H1 (cell line): ENCODE results near the gene ZNF366. TPM values are rescaled to one million over a fixed set of nuclear protein-coding genes. Genes with fewer than 3 reads are reported as not detected.

Experiments used
- CTCF ChIA-PET: fragments of 300-600 bp; sonication (Branson Sonifier 250); formaldehyde crosslinking; loops from one replicate; lab custom pipeline; 2021; ENCODE audit not compliant: partially characterized antibody; lab: Charles Lee
- POLR2A ChIA-PET: fragments of 300-600 bp; sonication (Branson Sonifier 250); formaldehyde crosslinking; loops from one replicate; lab custom pipeline; 2021; ENCODE audit warnings: inconsistent platforms; ENCODE audit not compliant: partially characterized antibody; lab: Charles Lee
- DNase-seq, 2 experiments: peaks; one replicate each; pipeline versions ENCODE4 v3.0.0 to v3.0.0-alpha.2; 2010 to 2022; ENCODE audit warnings: low spot score in 2 of 2, low read depth in 1 of 2, mixed read lengths in 1 of 2
- FAIRE-seq: peaks from 2 replicates; lab custom pipeline; 2011; peaks lifted over from hg19 to GRCh38; lab: Jason Lieb, UNC
- H2AFZ ChIP-seq: 2 replicates; pipeline ENCODE4 v1.8.1; 2012; ENCODE audit warnings: low read length, inconsistent platforms
- H2AK5ac ChIP-seq: 2 replicates; pipeline ENCODE4 v1.6.1; 2013; ENCODE audit warnings: low read depth, low read length
- H2BK120ac ChIP-seq: replicated peaks from 2 replicates; pipeline ENCODE3; 2013; ENCODE audit warnings: low read depth, low read length, inconsistent platforms
- H2BK12ac ChIP-seq: 2 replicates; pipeline ENCODE4 v1.6.1; 2013; ENCODE audit warnings: low read depth, low read length
- H2BK15ac ChIP-seq: 2 replicates; pipeline ENCODE4 v1.6.1; 2013; ENCODE audit warnings: low read length
- H2BK20ac ChIP-seq: 2 replicates; pipeline ENCODE4 v1.6.1; 2013; ENCODE audit warnings: low read length
- H2BK5ac ChIP-seq: 2 replicates; pipeline ENCODE4 v1.6.1; 2013; ENCODE audit warnings: low read depth, low read length
- H3K14ac ChIP-seq: 2 replicates; pipeline ENCODE4 v1.6.1; 2013; ENCODE audit warnings: inconsistent platforms; ENCODE audit not compliant: insufficient read length
- H3K18ac ChIP-seq: 2 replicates; pipeline ENCODE4 v1.6.1; 2013; ENCODE audit warnings: low read length; ENCODE audit errors: extremely low read depth
- H3K23ac ChIP-seq: 2 replicates; pipeline ENCODE4 v1.6.1; 2013; ENCODE audit warnings: inconsistent platforms; ENCODE audit not compliant: insufficient read length
- H3K23me2 ChIP-seq: 2 replicates; pipeline ENCODE4 v1.6.1; 2013; ENCODE audit warnings: low read depth, low read length
- H3K27ac ChIP-seq: 2 replicates; pipeline ENCODE4 v1.6.1; 2011; ENCODE audit warnings: low read depth, low read length, inconsistent platforms
- H3K27me3 ChIP-seq, 4 experiments: replicated peaks in 1 of 4; 1 replicate in 1 of 4; 2 replicates in 3 of 4; pipeline versions ENCODE4 v1.6.1 to v1.8.1; 2011 to 2013; ENCODE audit warnings: low read length in 3 of 4, mild to moderate bottlenecking in 3 of 4, inconsistent platforms in 2 of 4, mixed read lengths in 2 of 4, moderate library complexity in 1 of 4; ENCODE audit not compliant: control insufficient read depth in 3 of 4, insufficient read depth in 3 of 4; ENCODE audit errors: extremely low read depth in 1 of 4
- H3K36me3 ChIP-seq, 4 experiments: 2 replicates each; pipeline versions ENCODE4 v1.6.1 to v1.8.1; 2011 to 2013; ENCODE audit warnings: mild to moderate bottlenecking in 4 of 4, low read length in 3 of 4, moderate library complexity in 2 of 4, control low read depth in 1 of 4, inconsistent platforms in 1 of 4; ENCODE audit not compliant: insufficient read depth in 4 of 4, control insufficient read depth in 2 of 4
- H3K4ac ChIP-seq: replicated peaks from 2 replicates; pipeline ENCODE3; 2013; ENCODE audit warnings: low read length, low read depth, mixed read lengths, inconsistent platforms; ENCODE audit not compliant: insufficient read length
- H3K4me1 ChIP-seq, 4 experiments: replicated peaks in 1 of 4; 1 replicate in 1 of 4; 2 replicates in 3 of 4; pipeline versions ENCODE4 v1.6.1 to v1.8.1; 2011 to 2013; ENCODE audit warnings: low read length in 3 of 4, inconsistent platforms in 2 of 4, mixed read lengths in 1 of 4; ENCODE audit not compliant: insufficient read depth in 4 of 4, control insufficient read depth in 3 of 4
- H3K4me2 ChIP-seq, 2 experiments: 2 replicates each; pipeline versions ENCODE4 v1.6.1 to v1.8.1; 2011 to 2013; ENCODE audit warnings: low read depth in 2 of 2, low read length in 2 of 2, control low read depth in 1 of 2, inconsistent platforms in 1 of 2, mild to moderate bottlenecking in 1 of 2; ENCODE audit not compliant: insufficient read depth in 1 of 2
- H3K4me3 ChIP-seq, 4 experiments: fragments of 200-600, 300-600 bp in 1 of 4; sonication (generic), shearing (Covaris generic), sonication (Bioruptor Twin) in 1 of 4; 2 replicates each; pipeline versions ENCODE4 v1.5.1 to v1.8.1; 2011 to 2016; ENCODE audit warnings: low read length in 4 of 4, low read depth in 3 of 4, control low read depth in 2 of 4, inconsistent platforms in 2 of 4, mild to moderate bottlenecking in 2 of 4, mixed read lengths in 1 of 4, moderate library complexity in 1 of 4; ENCODE audit not compliant: insufficient read depth in 2 of 4; ENCODE audit errors: extremely low read depth in 1 of 4
- H3K56ac ChIP-seq: replicated peaks from 2 replicates; pipeline ENCODE3; 2013; ENCODE audit warnings: low read depth, mild to moderate bottlenecking, mixed read lengths, low read length, inconsistent platforms; ENCODE audit not compliant: insufficient read length
- H3K79me1 ChIP-seq: 2 replicates; pipeline ENCODE4 v1.6.1; 2013; ENCODE audit warnings: low read depth, low read length, control low read depth
- H3K79me2 ChIP-seq, 2 experiments: 2 replicates each; pipeline versions ENCODE4 v1.6.1 to v1.8.1; 2012 to 2013; ENCODE audit warnings: low read length in 2 of 2, mild to moderate bottlenecking in 2 of 2, inconsistent platforms in 1 of 2; ENCODE audit not compliant: insufficient read depth in 2 of 2, control insufficient read depth in 1 of 2
- H3K9ac ChIP-seq, 4 experiments: replicated peaks in 1 of 4; 1 replicate in 1 of 4; 2 replicates in 3 of 4; pipeline versions ENCODE4 v1.6.1 to v1.8.1; 2011 to 2013; ENCODE audit warnings: low read depth in 3 of 4, low read length in 3 of 4, control low read depth in 2 of 4, mild to moderate bottlenecking in 2 of 4, moderate library complexity in 2 of 4, inconsistent platforms in 1 of 4; ENCODE audit errors: extremely low read depth in 1 of 4
- H3K9me3 ChIP-seq, 2 experiments: 2 replicates each; pipeline versions ENCODE4 v1.6.1 to v1.8.1; 2012 to 2013; ENCODE audit warnings: mild to moderate bottlenecking in 2 of 2, moderate library complexity in 2 of 2, control low read depth in 1 of 2, inconsistent platforms in 1 of 2, low read depth in 1 of 2, low read length in 1 of 2, mixed read lengths in 1 of 2; ENCODE audit not compliant: insufficient read depth in 2 of 2
- H4K20me1 ChIP-seq, 2 experiments: replicated peaks in 1 of 2; 2 replicates each; pipeline versions ENCODE3 to v1.8.1; 2011 to 2013; ENCODE audit warnings: inconsistent platforms in 2 of 2, low read length in 2 of 2, mild to moderate bottlenecking in 1 of 2; ENCODE audit not compliant: insufficient read depth in 2 of 2, control insufficient read depth in 1 of 2
- H4K5ac ChIP-seq: 2 replicates; pipeline ENCODE4 v1.6.1; 2013; ENCODE audit warnings: low read length, low read depth, mixed read lengths, inconsistent platforms; ENCODE audit not compliant: insufficient read length
- H4K8ac ChIP-seq: 2 replicates; pipeline ENCODE4 v1.8.0; 2013; ENCODE audit warnings: mild to moderate bottlenecking, moderate library complexity, low read length, inconsistent platforms; ENCODE audit not compliant: insufficient read depth; ENCODE audit errors: extremely low read depth
- H4K91ac ChIP-seq: replicated peaks from 2 replicates; pipeline ENCODE3; 2013; ENCODE audit warnings: low read length, mixed read lengths, inconsistent platforms; ENCODE audit not compliant: insufficient read length
- BACH1 ChIP-seq: IDR thresholded peaks from 2 replicates; pipeline ENCODE4 v1.6.1; 2012; ENCODE audit warnings: low read length, improper control_type of control experiment
- CBX5 ChIP-seq: fragments of 300-800, 300-1000 bp; sonication (generic); IDR thresholded peaks from 2 replicates; pipeline ENCODE4 v1.7.1; 2016; ENCODE audit warnings: antibody characterized with exemption, low read length, low read depth
- CEBPB ChIP-seq: IDR thresholded peaks from 2 replicates; pipeline ENCODE4 v1.6.1; 2012; ENCODE audit warnings: low read depth, low read length
- CTCF ChIP-seq, 3 experiments: IDR thresholded peaks; 1 replicate in 2 of 3; 2 replicates in 1 of 3; pipeline versions ENCODE4 v1.5.1 to v1.6.1; 2011; ENCODE audit warnings: low read length in 3 of 3, mild to moderate bottlenecking in 3 of 3, inconsistent platforms in 2 of 3, low read depth in 1 of 3, moderate library complexity in 1 of 3; ENCODE audit not compliant: insufficient read depth in 1 of 3; ENCODE audit errors: control extremely low read depth in 1 of 3
- JUND ChIP-seq: IDR thresholded peaks from 2 replicates; pipeline ENCODE4 v1.6.1; 2011; ENCODE audit warnings: mild to moderate bottlenecking, improper control_type of control experiment, low read length
- NANOG ChIP-seq: IDR thresholded peaks from 2 replicates; pipeline ENCODE4 v1.6.1; 2011; ENCODE audit warnings: low read length, low read depth, mild to moderate bottlenecking, inconsistent platforms; ENCODE audit not compliant: insufficient read depth, poor library complexity, severe bottlenecking
- RBBP5 ChIP-seq: IDR thresholded peaks from 2 replicates; pipeline ENCODE4 v1.7.1; 2012; ENCODE audit warnings: low read depth, mild to moderate bottlenecking, inconsistent platforms, low read length, moderate library complexity, borderline replicate concordance
- RXRA ChIP-seq: IDR thresholded peaks from 2 replicates; pipeline ENCODE4 v1.6.1; 2011; ENCODE audit warnings: low read depth, mild to moderate bottlenecking, low read length, moderate library complexity; ENCODE audit not compliant: insufficient read depth
- SAP30 ChIP-seq: fragments of 300-600 bp; sonication (generic); IDR thresholded peaks from 2 replicates; pipeline ENCODE4 v1.7.1; 2012; ENCODE audit warnings: low read length, moderate library complexity, mild to moderate bottlenecking, inconsistent platforms; ENCODE audit not compliant: insufficient read depth, insufficient replicate concordance
- SRF ChIP-seq: IDR thresholded peaks from 2 replicates; pipeline ENCODE4 v1.6.1; 2011; ENCODE audit warnings: mild to moderate bottlenecking, low read depth, low read length, moderate library complexity
- TEAD4 ChIP-seq: IDR thresholded peaks from 2 replicates; pipeline ENCODE4 v1.6.1; 2012; ENCODE audit warnings: low read depth, low read length, inconsistent platforms, mixed read lengths
- ZNF274 ChIP-seq: IDR thresholded peaks from 2 replicates; pipeline ENCODE4 v1.7.0; 2012; ENCODE audit warnings: low read length, borderline replicate concordance; ENCODE audit errors: extremely low read depth
- WGBS, 2 experiments: shearing (Covaris generic) in 1 of 2; methylation state at CpG; one replicate each; pipeline versions ENCODE4 v1.1.6 to v1.1.7; 2013 to 2015; ENCODE audit warnings: low lambda C conversion rate in 2 of 2, mixed read lengths in 2 of 2, inconsistent platforms in 1 of 2, low coverage in 1 of 2, missing lambda C conversion rate in 1 of 2; ENCODE audit not compliant: insufficient replicate concordance in 2 of 2, insufficient coverage in 1 of 2, insufficient read length in 1 of 2; ENCODE audit errors: extremely low coverage in 1 of 2, missing lambda C conversion rate in 1 of 2; 5-methylcytosine and 5-hydroxymethylcytosine counted together
- polyA plus RNA-seq, 7 experiments: library from polyadenylated mRNA; depleted of rRNA in 3 of 7; stranded (reverse) in 5 of 7; unstranded in 2 of 7; fragments of >200 nt in 5 of 7; fragments of 200-250 nt in 2 of 7; gene quantifications; 1 replicate in 5 of 7; 2 replicates in 1 of 7; 4 replicates in 1 of 7; pipeline versions ENCODE4 v1.2.1 to v1.2.3, GENCODE V29; 2011 to 2013; ENCODE audit warnings: missing spikeins in 2 of 7, mixed read lengths in 2 of 7
- total RNA-seq: library from RNA; stranded (reverse); fragmentation: NEBNext Ultra II Directional; extraction: Animal tissue kit (Norgen Biotek cat#: 25700); gene quantifications from 2 replicates; pipeline ENCODE4 v1.2.1, GENCODE V29; 2021

The ZNF366 gene
- total and polyA plus RNA-seq, 2 of the 8 experiments (the other 6 are each of a cell fraction or from before 2014, with no cell fraction given): not detected

DNA sequence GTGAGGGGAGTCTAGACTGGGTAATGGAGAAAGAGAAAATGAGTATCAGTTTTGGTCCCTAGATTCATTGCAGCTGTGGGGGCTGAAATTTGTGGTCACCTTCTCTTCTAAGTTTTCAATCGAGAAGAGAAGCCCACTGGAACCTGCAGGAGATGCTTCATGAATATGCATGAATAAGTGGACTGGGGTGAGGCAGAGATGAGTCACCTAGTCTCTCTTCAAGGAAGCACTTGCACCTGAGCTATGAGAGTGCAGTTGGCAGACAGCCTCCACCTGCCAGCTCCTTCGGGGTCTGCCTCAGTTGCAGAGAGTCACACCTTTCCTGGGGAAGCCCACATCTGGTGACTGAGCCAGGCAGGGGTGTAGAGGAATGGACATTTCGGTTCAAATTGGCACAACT lies 69.1 kb downstream of the ZNF366 start:
- no peak overlapping the region for H2BK15ac ChIP-seq
- no peak for FAIRE-seq
- no peak overlapping the region for H3K9ac ChIP-seq
- H2BK12ac ChIP-seq: no peak overlapping the region
- H3K36me3 ChIP-seq: no peaks in the 10 kb centered on the region
- H3K9me3 ChIP-seq: no peaks in the 10 kb centered on the region; a peak in 1 of 4 replicates
- no peak overlapping the region for H3K4me2 ChIP-seq
- CTCF ChIA-PET: interaction anchor here (1.2 to 1.5 kb wide), 4 partner anchors 12 to 86 kb away, joined by 3 to 6 read pairs (median 4); no protein-coding TSS in a partner anchor
- no peaks in the 10 kb centered on the region for H4K20me1 ChIP-seq
- H3K23me2 ChIP-seq: no peaks in the 10 kb centered on the region
- no peak overlapping the region for H3K4me3 ChIP-seq
- H3K79me1 ChIP-seq: no peaks in the 10 kb centered on the region
- no peak overlapping the region for H3K23ac ChIP-seq
- no peak overlapping the region for H2AK5ac ChIP-seq
- no peak overlapping the region for H3K14ac ChIP-seq
- no peak overlapping the region for H3K56ac ChIP-seq
- H2AFZ ChIP-seq: 0 out of 2 replicates have a peak overlapping the region, but pooled peaks have one; percentile 18
- no peaks in the 10 kb centered on the region for H3K27me3 ChIP-seq
- no peak overlapping the region for H4K5ac ChIP-seq
- no peak overlapping the region for H4K91ac ChIP-seq
- no peak overlapping the region for H2BK20ac ChIP-seq
- H3K4ac ChIP-seq: no peak overlapping the region
- no peak for DNase-seq
- H3K4me1 ChIP-seq: no peaks in the 10 kb centered on the region
- no peak overlapping the region for H2BK5ac ChIP-seq
- no peak overlapping the region for H3K27ac ChIP-seq
- no peak overlapping the region for H3K18ac ChIP-seq
- H3K79me2 ChIP-seq: no peaks in the 10 kb centered on the region
- WGBS, 2 experiments: 91% methylated on average over 3 of the region's 3 CpGs; no CpG with 5 or more reads in 1 of the 2 experiments
- H2BK120ac ChIP-seq: no peak overlapping the region
- no peak overlapping the region for H4K8ac ChIP-seq
- POLR2A ChIA-PET: interaction anchor here (1.2 kb wide), 1 partner anchor 12 kb away, joined by 3 read pairs; no protein-coding TSS in a partner anchor
- TF ChIP-seq TEAD4: no peak
- no peak for TF ChIP-seq CTCF (IDR thresholded peaks at IDR 0.05; ENCODE audit: control extremely low read depth in 1 of 3, insufficient read depth in 1 of 3, low read depth in 1 of 3, low read length in 3 of 3)
- no peak for TF ChIP-seq JUND
- TF ChIP-seq CBX5: no peak
- TF ChIP-seq BACH1: no peak
- no peak for TF ChIP-seq ZNF274
- no peak for TF ChIP-seq NANOG
- no peak for TF ChIP-seq RBBP5
- TF ChIP-seq CEBPB: no peak
- TF ChIP-seq SAP30: no peak
- TF ChIP-seq RXRA: no peak
- TF ChIP-seq SRF: no peak
